Mucosa of rectum (tissue), 2 donors: ENCODE measurements around the gene XRCC2.
"Not testable (repeated sequence)": the region's sequence is repeated elsewhere in the genome, so short reads cannot be mapped to it uniquely, and the experiment has no call there.

Source experiments
- H3K27ac ChIP-seq, 2 donors: one replicate each; pipeline ENCODE4 v1.7.0; 2013; ENCODE audit warnings: inconsistent platforms in 2 of 2, low read depth in 2 of 2, low read length in 2 of 2
- H3K27me3 ChIP-seq, 2 donors: one replicate each; pipeline ENCODE4 v1.7.0; 2013; ENCODE audit warnings: low read length in 2 of 2; ENCODE audit not compliant: control insufficient read depth in 2 of 2, insufficient read depth in 2 of 2
- H3K36me3 ChIP-seq, 2 donors: one replicate each; pipeline ENCODE4 v1.7.0; 2013; ENCODE audit warnings: low read length in 2 of 2; ENCODE audit not compliant: control insufficient read depth in 2 of 2, insufficient read depth in 2 of 2
- H3K4me1 ChIP-seq, 2 donors: one replicate each; pipeline ENCODE4 v1.7.0; 2013; ENCODE audit warnings: low read length in 2 of 2, mild to moderate bottlenecking in 1 of 2; ENCODE audit not compliant: control insufficient read depth in 2 of 2, insufficient read depth in 2 of 2
- H3K4me3 ChIP-seq, 2 donors: one replicate each; pipeline ENCODE4 v1.7.0; 2013; ENCODE audit warnings: low read length in 2 of 2
- H3K9ac ChIP-seq, 2 donors: one replicate each; pipeline ENCODE4 v1.7.0; 2013; ENCODE audit warnings: low read length in 2 of 2, low read depth in 1 of 2, mild to moderate bottlenecking in 1 of 2
- H3K9me3 ChIP-seq, 2 donors: one replicate each; pipeline ENCODE4 v1.7.0; 2013; ENCODE audit warnings: low read length in 2 of 2; ENCODE audit not compliant: control insufficient read depth in 2 of 2
- donor health status: healthy.
- donor health status: Normal muscosa, but diverticular disease.

XRCC2 gene

GRCh38 chr7:152640829-152641228 is 35.1 kb downstream of the XRCC2 start:
- H3K4me1 ChIP-seq, result no peaks in the 10 kb centered on the region
- H3K27ac ChIP-seq, result no peak overlapping the region
- no peak overlapping the region for H3K4me3 ChIP-seq
- no peaks in the 10 kb centered on the region for H3K27me3 ChIP-seq
- H3K9me3 ChIP-seq, result no peaks in the 10 kb centered on the region
- H3K36me3 ChIP-seq, result no peaks in the 10 kb centered on the region
- no peak overlapping the region for H3K9ac ChIP-seq

GRCh38 chr7:152637920-152638580 is 37.9 kb downstream of the XRCC2 start:
- no peak overlapping the region for H3K27ac ChIP-seq
- no peaks in the 10 kb centered on the region for H3K4me1 ChIP-seq
- H3K36me3 ChIP-seq, result no peaks in the 10 kb centered on the region
- H3K4me3 ChIP-seq, result no peak overlapping the region
- no peak overlapping the region for H3K9ac ChIP-seq
- no peaks in the 10 kb centered on the region for H3K9me3 ChIP-seq
- no peaks in the 10 kb centered on the region for H3K27me3 ChIP-seq

DNA sequence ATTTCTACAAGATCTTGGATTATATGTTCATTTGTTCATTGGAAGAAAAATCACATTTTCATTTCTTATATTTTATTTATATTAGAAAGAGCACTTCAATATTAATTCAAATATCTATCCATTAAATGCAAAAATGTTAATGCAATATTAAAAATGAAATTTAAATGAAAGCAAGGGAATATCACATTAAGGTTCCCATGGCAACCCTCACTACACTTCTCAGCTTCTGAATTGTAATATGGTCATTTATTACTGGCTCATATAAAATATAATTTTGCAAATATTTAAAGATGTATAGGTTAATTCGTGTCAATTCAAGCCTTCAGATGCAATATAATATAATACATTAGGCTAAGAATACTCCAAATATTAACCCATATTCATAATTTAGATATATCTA is 38.8 kb downstream of the XRCC2 start:
- Histone ChIP-seq H3K27ac (no peak overlapping the region), H3K36me3 (no peaks in the 10 kb centered on the region), H3K9me3 (no peaks in the 10 kb centered on the region), H3K9ac (no peak overlapping the region), H3K27me3 (no peaks in the 10 kb centered on the region), H3K4me3 (no peak overlapping the region), H3K4me1 (no peaks in the 10 kb centered on the region)

DNA sequence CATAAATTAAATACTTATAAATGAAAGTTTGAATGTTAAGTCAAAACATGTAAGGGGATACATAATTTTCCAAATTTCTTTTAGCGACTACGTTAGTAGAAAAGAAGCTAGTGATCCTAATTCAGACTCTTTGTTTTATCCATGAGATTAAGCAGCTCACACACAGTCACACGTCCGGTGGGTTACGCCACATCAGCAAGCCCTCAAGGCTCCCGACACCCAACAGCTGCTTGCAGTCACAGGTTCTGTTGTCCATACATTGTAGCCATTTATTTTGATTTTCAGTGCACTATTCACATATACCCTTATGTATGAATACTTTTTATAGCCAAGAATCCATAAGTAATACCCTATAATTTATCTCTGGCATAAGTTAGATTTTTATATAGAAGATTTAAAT is 39.5 kb downstream of the XRCC2 start:
- no peaks in the 10 kb centered on the region for H3K4me1 ChIP-seq
- no peaks in the 10 kb centered on the region for H3K9me3 ChIP-seq
- H3K9ac ChIP-seq, result no peak overlapping the region
- H3K27ac ChIP-seq, result no peak overlapping the region
- H3K27me3 ChIP-seq, result no peaks in the 10 kb centered on the region
- H3K36me3 ChIP-seq, result no peaks in the 10 kb centered on the region
- H3K4me3 ChIP-seq, result no peak overlapping the region

DNA sequence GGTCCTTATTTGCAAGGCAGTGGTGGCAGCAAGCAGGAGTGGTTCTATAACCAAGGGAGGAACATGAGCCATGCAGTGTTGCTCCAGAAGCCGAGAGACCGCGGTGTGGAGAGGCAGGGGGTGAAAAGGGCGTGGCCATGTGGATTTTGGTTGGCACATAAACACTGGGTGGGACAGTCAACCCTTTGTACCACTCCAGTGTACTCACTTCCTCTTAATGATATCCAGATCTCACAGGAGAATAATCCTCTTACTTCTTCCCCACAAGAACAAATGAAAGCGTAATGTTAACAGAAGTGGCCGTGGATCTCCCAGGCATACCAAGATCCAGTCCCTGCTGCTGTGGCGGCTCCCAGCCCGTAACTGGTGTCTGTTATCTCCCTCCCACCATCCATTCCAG is 42.4 kb downstream of the XRCC2 start:
- H3K27ac ChIP-seq, result no peak overlapping the region
- H3K9ac ChIP-seq, result no peak overlapping the region
- no peaks in the 10 kb centered on the region for H3K4me1 ChIP-seq
- H3K36me3 ChIP-seq, result no peaks in the 10 kb centered on the region
- no peak overlapping the region for H3K4me3 ChIP-seq
- H3K27me3 ChIP-seq, result no peaks in the 10 kb centered on the region
- no peaks in the 10 kb centered on the region for H3K9me3 ChIP-seq

DNA sequence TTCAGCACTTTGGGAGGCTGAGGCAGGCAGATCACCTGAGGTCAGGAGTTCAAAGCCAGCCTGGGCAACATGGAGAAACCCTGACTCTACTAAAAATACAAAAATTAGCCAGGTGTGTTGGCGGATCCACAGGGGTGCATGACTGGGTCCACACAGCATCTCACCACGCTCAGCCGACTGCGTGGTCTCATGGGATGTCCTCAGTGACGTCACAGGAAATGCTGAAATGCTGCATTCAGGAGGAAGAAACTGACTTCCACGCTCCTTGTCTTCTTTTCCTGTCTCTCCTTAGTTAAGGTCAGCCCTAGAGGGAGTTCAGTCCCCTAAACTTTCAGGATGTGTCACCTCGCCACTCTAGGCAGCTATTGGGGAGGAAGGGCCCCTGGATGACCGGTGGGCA is 42.9 kb downstream of the XRCC2 start:
- Histone ChIP-seq H3K9me3 (no peaks in the 10 kb centered on the region), H3K27ac (no peak overlapping the region), H3K36me3 (no peaks in the 10 kb centered on the region), H3K9ac (no peak overlapping the region), H3K27me3 (no peaks in the 10 kb centered on the region), H3K4me3 (no peak overlapping the region), H3K4me1 (no peaks in the 10 kb centered on the region)

GRCh38 chr7:152628772-152629171 is 47.2 kb downstream of the XRCC2 start:
- not testable (repeated sequence) for H3K27ac ChIP-seq, H3K9me3 ChIP-seq, H3K27me3 ChIP-seq, H3K9ac ChIP-seq, H3K4me3 ChIP-seq, H3K4me1 ChIP-seq, H3K36me3 ChIP-seq

DNA sequence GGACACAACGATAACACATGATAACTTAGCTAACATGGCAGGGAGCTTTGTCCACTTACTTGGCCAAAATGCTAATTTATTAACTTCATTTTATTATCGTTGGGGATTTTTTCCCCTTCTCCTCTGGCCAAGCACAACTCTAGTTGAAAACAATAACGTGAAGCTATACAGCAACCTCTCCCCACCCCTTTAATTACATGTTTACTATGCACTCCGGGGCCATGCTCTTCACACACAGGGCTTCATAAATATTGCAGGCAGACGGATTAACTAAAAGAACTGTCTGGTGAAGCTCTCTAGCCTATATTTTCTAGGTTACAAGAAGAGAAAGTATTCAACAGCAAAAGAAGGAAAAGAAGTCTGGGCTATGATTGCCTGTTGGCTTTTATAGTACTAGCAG is 51.7 kb downstream of the XRCC2 start:
- Histone ChIP-seq H3K9ac (no peak overlapping the region), H3K4me3 (no peak overlapping the region), H3K36me3 (no peaks in the 10 kb centered on the region), H3K4me1 (no peaks in the 10 kb centered on the region), H3K27me3 (no peaks in the 10 kb centered on the region), H3K9me3 (no peaks in the 10 kb centered on the region), H3K27ac (no peak overlapping the region)

DNA sequence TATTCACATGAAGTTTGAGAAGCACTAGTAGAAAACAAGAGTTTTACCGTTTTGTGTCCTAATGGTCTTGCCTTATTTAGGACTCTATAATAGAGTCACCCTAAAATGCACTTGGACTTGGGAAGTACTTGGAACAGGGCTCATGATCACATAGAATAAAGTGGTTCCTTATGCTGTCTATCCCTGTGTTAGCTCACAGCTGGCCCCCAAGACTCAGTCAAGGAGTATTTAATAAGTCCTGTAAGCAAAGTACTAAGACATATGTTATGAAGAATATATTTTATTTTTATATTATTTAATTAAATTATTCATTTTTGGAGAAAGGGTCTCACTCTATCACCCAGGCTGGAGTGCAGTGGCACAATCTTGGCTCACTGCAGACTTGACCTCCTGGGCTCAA is 54.5 kb downstream of the XRCC2 start:
- H3K4me1 ChIP-seq, result no peaks in the 10 kb centered on the region
- H3K4me3 ChIP-seq, result no peak overlapping the region
- H3K9ac ChIP-seq, result no peak overlapping the region
- H3K36me3 ChIP-seq, result no peaks in the 10 kb centered on the region
- H3K9me3 ChIP-seq, result no peaks in the 10 kb centered on the region
- no peak overlapping the region for H3K27ac ChIP-seq
- no peaks in the 10 kb centered on the region for H3K27me3 ChIP-seq

- H3K27me3 ChIP-seq, result no peaks in the 10 kb centered on the region
- H3K27ac ChIP-seq, result no peak overlapping the region
Measured at GRCh38 chr7:152619027-152619739, 56.8 kb downstream of the XRCC2 start.

More at GRCh38 chr7:152619027-152619739, 56.8 kb downstream of the XRCC2 start:
- no peaks in the 10 kb centered on the region for H3K4me1 ChIP-seq
- H3K9me3 ChIP-seq, result no peaks in the 10 kb centered on the region
- no peaks in the 10 kb centered on the region for H3K36me3 ChIP-seq
- no peak overlapping the region for H3K9ac ChIP-seq
- no peak overlapping the region for H3K4me3 ChIP-seq
